ENCODE data around the gene PHACTR1.

DNA sequence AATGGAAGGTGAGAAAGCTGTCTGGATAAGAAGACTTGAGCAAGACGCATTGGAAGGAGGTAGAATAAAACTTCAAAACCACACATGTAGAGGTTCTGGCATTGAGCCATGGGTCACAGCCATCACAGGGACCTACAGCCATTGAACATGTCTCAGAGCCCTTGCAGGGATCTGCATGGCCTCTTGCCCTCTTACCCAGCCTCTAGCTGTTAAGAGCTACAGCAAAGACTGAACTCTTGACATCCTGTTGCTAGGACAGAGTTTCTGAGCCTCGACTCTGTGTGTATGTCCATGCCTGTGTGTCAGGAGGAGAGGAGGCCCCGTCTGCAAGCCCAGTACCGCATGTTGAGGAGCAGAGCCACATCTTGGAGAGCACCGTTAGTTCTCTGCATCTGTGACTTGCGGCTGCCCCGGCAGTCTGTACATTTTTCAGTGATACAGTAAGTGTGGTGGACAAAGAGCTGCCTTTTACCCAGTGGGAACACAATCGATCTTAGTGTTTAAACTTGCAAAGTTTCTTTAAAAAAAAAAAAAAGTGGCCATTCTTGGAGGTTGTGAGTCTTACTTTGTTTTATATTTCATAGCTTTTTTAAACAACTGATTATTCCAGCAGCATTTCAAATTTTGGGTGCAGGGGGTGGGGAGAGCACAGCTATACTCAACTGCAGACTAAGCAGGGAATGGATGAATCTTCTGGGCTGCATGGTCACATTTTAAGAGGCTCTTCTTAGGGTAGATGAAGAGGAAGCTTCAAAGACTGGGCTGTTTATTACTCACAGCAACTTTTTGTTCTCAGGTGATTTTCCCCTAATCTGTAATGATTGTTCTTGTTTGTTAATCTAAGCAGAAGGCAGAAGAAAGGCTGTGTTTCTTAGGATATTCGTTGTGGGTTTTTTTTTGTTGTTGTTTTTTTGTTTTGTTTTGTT lies 523.2 kb downstream of the PHACTR1 start:
- TF ChIP-seq JUN (IDR thresholded peaks at IDR 0.05): no peak
- TF ChIP-seq, protein P1, sequence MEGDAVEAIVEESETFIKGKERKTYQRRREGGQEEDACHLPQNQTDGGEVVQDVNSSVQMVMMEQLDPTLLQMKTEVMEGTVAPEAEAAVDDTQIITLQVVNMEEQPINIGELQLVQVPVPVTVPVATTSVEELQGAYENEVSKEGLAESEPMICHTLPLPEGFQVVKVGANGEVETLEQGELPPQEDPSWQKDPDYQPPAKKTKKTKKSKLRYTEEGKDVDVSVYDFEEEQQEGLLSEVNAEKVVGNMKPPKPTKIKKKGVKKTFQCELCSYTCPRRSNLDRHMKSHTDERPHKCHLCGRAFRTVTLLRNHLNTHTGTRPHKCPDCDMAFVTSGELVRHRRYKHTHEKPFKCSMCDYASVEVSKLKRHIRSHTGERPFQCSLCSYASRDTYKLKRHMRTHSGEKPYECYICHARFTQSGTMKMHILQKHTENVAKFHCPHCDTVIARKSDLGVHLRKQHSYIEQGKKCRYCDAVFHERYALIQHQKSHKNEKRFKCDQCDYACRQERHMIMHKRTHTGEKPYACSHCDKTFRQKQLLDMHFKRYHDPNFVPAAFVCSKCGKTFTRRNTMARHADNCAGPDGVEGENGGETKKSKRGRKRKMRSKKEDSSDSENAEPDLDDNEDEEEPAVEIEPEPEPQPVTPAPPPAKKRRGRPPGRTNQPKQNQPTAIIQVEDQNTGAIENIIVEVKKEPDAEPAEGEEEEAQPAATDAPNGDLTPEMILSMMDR (IDR thresholded peaks at IDR 0.05): no peak
- no peak for TF ChIP-seq CBX8 (IDR thresholded peaks at IDR 0.05)

Measured in A549 (cell line).